ENCODE data around the gene TLE6.

Gene TLE6

DNA sequence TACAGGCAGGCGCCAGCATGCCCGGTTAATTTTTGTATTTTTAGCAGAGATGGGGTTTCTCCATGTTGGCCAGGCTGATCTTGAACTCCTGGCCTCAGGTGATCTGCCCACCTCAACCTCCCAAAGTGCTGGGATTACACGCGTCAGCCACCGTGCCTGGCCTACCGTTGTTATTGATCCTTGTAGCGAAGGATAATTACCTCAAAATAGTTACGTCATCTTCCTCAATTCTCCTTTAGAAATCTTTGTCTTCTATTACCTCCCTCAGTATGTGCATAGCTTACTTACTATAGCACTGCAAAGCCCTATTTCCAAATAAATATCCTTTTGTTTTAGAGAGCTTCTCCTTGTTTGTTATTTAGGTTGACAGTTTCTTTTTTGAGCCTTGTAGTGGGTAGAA lies 9.4 kb upstream of the TLE6 start:
- H3K9ac ChIP-seq (ENCODE audit: low read depth, low read length, poor library complexity): no peak overlapping the region
- no peaks in the 10 kb centered on the region for H3K9me3 ChIP-seq (replicated peaks in 1 of 2; ENCODE audit: control insufficient read depth in 2 of 2, insufficient read depth in 1 of 2, low read depth in 1 of 2, low read length in 2 of 2)
- H3K14ac ChIP-seq (ENCODE audit: low read length): no peak overlapping the region
- H4K8ac ChIP-seq (ENCODE audit: low read depth, low read length): no peak overlapping the region
- no peak overlapping the region for H2BK15ac ChIP-seq (ENCODE audit: low read length)
- no peak overlapping the region for H2BK12ac ChIP-seq (ENCODE audit: low read length)
- H2BK5ac ChIP-seq (ENCODE audit: low read length): no peak overlapping the region
- H3K18ac ChIP-seq (ENCODE audit: low read length): no peak overlapping the region
- H3K27me3 ChIP-seq (ENCODE audit: control insufficient read depth in 3 of 3, insufficient read depth in 3 of 3, low read depth in 1 of 3, low read length in 3 of 3): no peaks in the 10 kb centered on the region
- H3K4ac ChIP-seq (ENCODE audit: low read length): no peak overlapping the region
- H3K36me3 ChIP-seq (replicated peaks in 1 of 2; ENCODE audit: control insufficient read depth in 2 of 2, insufficient read depth in 2 of 2, low read length in 2 of 2): no peaks in the 10 kb centered on the region
- H3K23ac ChIP-seq (ENCODE audit: low read depth, low read length, poor library complexity): no peak overlapping the region
- H2AK5ac ChIP-seq (ENCODE audit: low read depth, low read length): no peak overlapping the region
- no peak overlapping the region for H2AFZ ChIP-seq (ENCODE audit: low read length)
- H3K4me3 ChIP-seq (ENCODE audit: low read length in 2 of 2): no peak overlapping the region
- no peak for DNase-seq (ENCODE audit: low spot score)
- peaks cover 0 to 4% of the 10 kb centered on the region in 2 donors for H3K4me1 ChIP-seq (ENCODE audit: control insufficient read depth in 2 of 2, insufficient read depth in 1 of 2, low read depth in 1 of 2, low read length in 2 of 2)
- H3K79me1 ChIP-seq (ENCODE audit: low read depth, low read length): peaks cover 3% of the 10 kb centered on the region
- H3K4me2 ChIP-seq (ENCODE audit: insufficient read depth, low read length, poor library complexity, severe bottlenecking): no peak overlapping the region
- no peak overlapping the region for H2BK120ac ChIP-seq (ENCODE audit: low read depth, low read length)
- no peak overlapping the region for H4K91ac ChIP-seq (ENCODE audit: low read depth, low read length, poor library complexity)
- H3K27ac ChIP-seq (replicated peaks; ENCODE audit: low read length): no peak overlapping the region
- no CpG with 5 or more reads among the region's 8 CpGs for WGBS, 2 donors (ENCODE audit: extremely low coverage in 2 of 2, insufficient read length in 2 of 2, insufficient replicate concordance in 1 of 2)

DNA sequence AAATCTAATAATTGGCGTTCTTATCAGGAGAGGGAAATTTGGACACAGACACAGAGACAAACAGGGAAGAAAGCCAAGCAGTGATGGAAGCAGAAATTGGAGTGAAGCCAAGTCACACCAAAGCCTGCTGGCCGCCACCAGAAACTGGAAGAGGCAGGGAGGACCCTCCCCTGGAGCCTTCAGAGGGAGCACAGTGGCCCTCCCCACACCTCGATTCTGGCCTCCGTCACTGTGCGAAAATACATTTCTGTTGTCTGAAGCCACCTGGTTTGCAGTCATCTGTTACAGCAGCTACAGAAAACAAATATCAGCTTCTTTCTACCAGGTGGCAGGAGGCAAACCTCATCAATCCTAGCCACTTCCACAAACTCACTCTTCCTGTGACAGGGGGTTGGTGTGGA lies 8.3 kb upstream of the TLE6 start:
- DNase-seq (ENCODE audit: low spot score): no peak
- Histone ChIP-seq H3K9me3 (replicated peaks in 1 of 2; ENCODE audit: control insufficient read depth in 2 of 2, insufficient read depth in 1 of 2, low read depth in 1 of 2, low read length in 2 of 2) (no peaks in the 10 kb centered on the region), H2AK5ac (ENCODE audit: low read depth, low read length) (no peak overlapping the region), H2BK15ac (ENCODE audit: low read length) (no peak overlapping the region), H3K4ac (ENCODE audit: low read length) (no peak overlapping the region), H2BK12ac (ENCODE audit: low read length) (no peak overlapping the region), H3K27me3 (ENCODE audit: control insufficient read depth in 3 of 3, insufficient read depth in 3 of 3, low read depth in 1 of 3, low read length in 3 of 3) (peaks cover 0 to 5% (median 0%) of the 10 kb centered on the region in 3 experiments), H3K27ac (replicated peaks; ENCODE audit: low read length) (no peak overlapping the region), H2AFZ (ENCODE audit: low read length) (no peak overlapping the region), H4K91ac (ENCODE audit: low read depth, low read length, poor library complexity) (peak overlapping the region; percentile 64), H3K9ac (ENCODE audit: low read depth, low read length, poor library complexity) (no peak overlapping the region), H2BK5ac (ENCODE audit: low read length) (no peak overlapping the region), H3K4me1 (ENCODE audit: control insufficient read depth in 2 of 2, insufficient read depth in 1 of 2, low read depth in 1 of 2, low read length in 2 of 2) (peaks cover 0 to 4% of the 10 kb centered on the region in 2 donors), H3K14ac (ENCODE audit: low read length) (no peak overlapping the region), H4K8ac (ENCODE audit: low read depth, low read length) (no peak overlapping the region), H2BK120ac (ENCODE audit: low read depth, low read length) (no peak overlapping the region), H3K4me3 (ENCODE audit: low read length in 2 of 2) (no peak overlapping the region), H3K79me1 (ENCODE audit: low read depth, low read length) (peaks cover 3% of the 10 kb centered on the region), H3K18ac (ENCODE audit: low read length) (no peak overlapping the region), H3K36me3 (replicated peaks in 1 of 2; ENCODE audit: control insufficient read depth in 2 of 2, insufficient read depth in 2 of 2, low read length in 2 of 2) (no peaks in the 10 kb centered on the region), H3K23ac (ENCODE audit: low read depth, low read length, poor library complexity) (no peak overlapping the region), H3K4me2 (ENCODE audit: insufficient read depth, low read length, poor library complexity, severe bottlenecking) (no peak overlapping the region)
- WGBS, 2 donors (ENCODE audit: extremely low coverage in 2 of 2, insufficient read length in 2 of 2, insufficient replicate concordance in 1 of 2): no CpG with 5 or more reads among the region's 5 CpGs

DNA sequence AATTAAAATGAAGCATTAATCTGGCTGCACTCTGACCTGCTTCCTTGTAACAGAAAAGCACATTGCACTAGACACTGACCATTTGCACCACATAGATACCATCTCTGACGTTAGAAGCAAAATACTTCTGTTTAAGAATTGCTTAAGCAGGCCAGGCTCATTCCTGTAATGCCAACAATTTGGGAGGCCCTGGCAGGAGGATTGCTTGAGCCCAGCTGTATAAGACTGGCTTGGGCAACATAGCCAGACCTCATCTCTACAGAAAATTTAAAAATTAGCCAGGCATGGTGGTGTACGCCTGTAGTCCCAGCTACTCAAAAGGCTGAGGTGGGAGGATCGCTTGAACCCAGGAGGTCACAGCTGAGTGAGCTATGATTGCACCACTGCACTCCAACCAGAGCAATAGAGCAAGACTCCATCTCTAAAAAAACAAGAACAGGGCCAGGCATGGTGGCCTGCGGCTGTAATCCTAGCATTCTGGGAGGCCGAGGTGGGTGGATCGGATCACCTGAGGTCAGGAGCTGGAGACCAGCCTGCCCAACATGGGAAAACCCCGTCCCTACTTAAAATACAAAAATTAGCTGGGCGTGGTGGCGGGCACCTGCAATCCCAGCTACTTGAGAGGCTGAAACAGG lies 7.0 kb upstream of the TLE6 start:
- H2BK120ac ChIP-seq (ENCODE audit: low read depth, low read length): no peak overlapping the region
- H3K23ac ChIP-seq (ENCODE audit: low read depth, low read length, poor library complexity): no peak overlapping the region
- H3K79me1 ChIP-seq (ENCODE audit: low read depth, low read length): peaks cover 3% of the 10 kb centered on the region
- H4K91ac ChIP-seq (ENCODE audit: low read depth, low read length, poor library complexity): no peak overlapping the region
- WGBS, 2 donors (ENCODE audit: extremely low coverage in 2 of 2, insufficient read length in 2 of 2, insufficient replicate concordance in 1 of 2): no CpG with 5 or more reads among the region's 9 CpGs
- H2BK15ac ChIP-seq (ENCODE audit: low read length): no peak overlapping the region
- no peak overlapping the region for H4K8ac ChIP-seq (ENCODE audit: low read depth, low read length)
- H2BK12ac ChIP-seq (ENCODE audit: low read length): no peak overlapping the region
- H3K9me3 ChIP-seq (replicated peaks in 1 of 2; ENCODE audit: control insufficient read depth in 2 of 2, insufficient read depth in 1 of 2, low read depth in 1 of 2, low read length in 2 of 2): no peaks in the 10 kb centered on the region
- no peak overlapping the region for H3K4ac ChIP-seq (ENCODE audit: low read length)
- peaks cover 0 to 8% of the 10 kb centered on the region in 2 donors for H3K4me1 ChIP-seq (ENCODE audit: control insufficient read depth in 2 of 2, insufficient read depth in 1 of 2, low read depth in 1 of 2, low read length in 2 of 2)
- H3K9ac ChIP-seq (ENCODE audit: low read depth, low read length, poor library complexity): no peak overlapping the region
- H3K18ac ChIP-seq (ENCODE audit: low read length): no peak overlapping the region
- peaks cover 0 to 10% (median 10%) of the 10 kb centered on the region in 3 experiments for H3K27me3 ChIP-seq (ENCODE audit: control insufficient read depth in 3 of 3, insufficient read depth in 3 of 3, low read depth in 1 of 3, low read length in 3 of 3)
- DNase-seq (ENCODE audit: low spot score): no peak
- H2AK5ac ChIP-seq (ENCODE audit: low read depth, low read length): no peak overlapping the region
- no peak overlapping the region for H3K27ac ChIP-seq (replicated peaks; ENCODE audit: low read length)
- no peaks in the 10 kb centered on the region for H3K36me3 ChIP-seq (replicated peaks in 1 of 2; ENCODE audit: control insufficient read depth in 2 of 2, insufficient read depth in 2 of 2, low read length in 2 of 2)
- no peak overlapping the region for H2AFZ ChIP-seq (ENCODE audit: low read length)
- H3K14ac ChIP-seq (ENCODE audit: low read length): no peak overlapping the region
- H2BK5ac ChIP-seq (ENCODE audit: low read length): no peak overlapping the region
- no peak overlapping the region for H3K4me3 ChIP-seq (ENCODE audit: low read length in 2 of 2)
- no peak overlapping the region for H3K4me2 ChIP-seq (ENCODE audit: insufficient read depth, low read length, poor library complexity, severe bottlenecking)

DNA sequence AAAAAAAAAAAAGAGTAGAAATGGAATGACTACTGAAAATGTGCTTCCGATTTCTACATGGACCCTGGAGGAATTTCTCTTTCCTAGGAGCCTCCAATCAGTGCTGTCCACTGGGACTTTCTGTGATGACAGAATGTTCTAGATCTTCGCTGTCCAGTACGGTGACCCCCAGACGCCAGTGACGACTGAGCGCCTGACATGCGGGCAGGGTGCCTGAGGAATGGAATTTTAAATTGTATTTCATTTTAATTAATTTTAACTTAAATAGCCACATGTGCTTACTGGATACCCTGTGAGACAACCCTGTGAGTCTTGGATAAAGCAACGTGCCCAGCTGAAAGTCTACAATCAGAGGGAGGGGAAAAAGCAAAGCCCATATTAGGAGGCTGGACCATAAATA lies 4.1 kb upstream of the TLE6 start:
- no peak overlapping the region for H3K9ac ChIP-seq (ENCODE audit: low read depth, low read length, poor library complexity)
- H3K9me3 ChIP-seq (replicated peaks in 1 of 2; ENCODE audit: control insufficient read depth in 2 of 2, insufficient read depth in 1 of 2, low read depth in 1 of 2, low read length in 2 of 2): no peaks in the 10 kb centered on the region
- H2AK5ac ChIP-seq (ENCODE audit: low read depth, low read length): no peak overlapping the region
- peaks cover 3% of the 10 kb centered on the region for H3K79me1 ChIP-seq (ENCODE audit: low read depth, low read length)
- H3K18ac ChIP-seq (ENCODE audit: low read length): no peak overlapping the region
- H2BK12ac ChIP-seq (ENCODE audit: low read length): no peak overlapping the region
- no peak overlapping the region for H2AFZ ChIP-seq (ENCODE audit: low read length)
- peaks cover 12 to 24% of the 10 kb centered on the region in 2 donors for H3K4me1 ChIP-seq (ENCODE audit: control insufficient read depth in 2 of 2, insufficient read depth in 1 of 2, low read depth in 1 of 2, low read length in 2 of 2)
- H2BK120ac ChIP-seq (ENCODE audit: low read depth, low read length): no peak overlapping the region
- H3K4me2 ChIP-seq (ENCODE audit: insufficient read depth, low read length, poor library complexity, severe bottlenecking): no peak overlapping the region
- no peak overlapping the region for H3K27ac ChIP-seq (replicated peaks; ENCODE audit: low read length)
- no peak overlapping the region for H3K23ac ChIP-seq (ENCODE audit: low read depth, low read length, poor library complexity)
- DNase-seq (ENCODE audit: low spot score): no peak
- no CpG with 5 or more reads among the region's 8 CpGs for WGBS, 2 donors (ENCODE audit: extremely low coverage in 2 of 2, insufficient read length in 2 of 2, insufficient replicate concordance in 1 of 2)
- H4K91ac ChIP-seq (ENCODE audit: low read depth, low read length, poor library complexity): no peak overlapping the region
- H3K14ac ChIP-seq (ENCODE audit: low read length): no peak overlapping the region
- H3K4ac ChIP-seq (ENCODE audit: low read length): no peak overlapping the region
- H3K27me3 ChIP-seq (ENCODE audit: control insufficient read depth in 3 of 3, insufficient read depth in 3 of 3, low read depth in 1 of 3, low read length in 3 of 3): peaks cover 3 to 30% (median 23%) of the 10 kb centered on the region in 3 experiments
- H3K36me3 ChIP-seq (replicated peaks in 1 of 2; ENCODE audit: control insufficient read depth in 2 of 2, insufficient read depth in 2 of 2, low read length in 2 of 2): no peaks in the 10 kb centered on the region
- H2BK5ac ChIP-seq (ENCODE audit: low read length): no peak overlapping the region
- no peak overlapping the region for H3K4me3 ChIP-seq (ENCODE audit: low read length in 2 of 2)
- H4K8ac ChIP-seq (ENCODE audit: low read depth, low read length): no peak overlapping the region
- no peak overlapping the region for H2BK15ac ChIP-seq (ENCODE audit: low read length)

Data from neuronal stem cell (in vitro differentiated cells).